ENCODE results near the gene RNU4-1. TPM values are rescaled to one million over a fixed set of nuclear protein-coding genes. Genes with fewer than 3 reads are reported as not detected.

The RNU4-1 gene
- total and polyA plus RNA-seq, 9 of the 15 experiments (the other 6 are each of a cell fraction or from before 2014, with no cell fraction given) = under 0.01 to 19,719 (median 3,563) TPM; not detected in 4

DNA sequence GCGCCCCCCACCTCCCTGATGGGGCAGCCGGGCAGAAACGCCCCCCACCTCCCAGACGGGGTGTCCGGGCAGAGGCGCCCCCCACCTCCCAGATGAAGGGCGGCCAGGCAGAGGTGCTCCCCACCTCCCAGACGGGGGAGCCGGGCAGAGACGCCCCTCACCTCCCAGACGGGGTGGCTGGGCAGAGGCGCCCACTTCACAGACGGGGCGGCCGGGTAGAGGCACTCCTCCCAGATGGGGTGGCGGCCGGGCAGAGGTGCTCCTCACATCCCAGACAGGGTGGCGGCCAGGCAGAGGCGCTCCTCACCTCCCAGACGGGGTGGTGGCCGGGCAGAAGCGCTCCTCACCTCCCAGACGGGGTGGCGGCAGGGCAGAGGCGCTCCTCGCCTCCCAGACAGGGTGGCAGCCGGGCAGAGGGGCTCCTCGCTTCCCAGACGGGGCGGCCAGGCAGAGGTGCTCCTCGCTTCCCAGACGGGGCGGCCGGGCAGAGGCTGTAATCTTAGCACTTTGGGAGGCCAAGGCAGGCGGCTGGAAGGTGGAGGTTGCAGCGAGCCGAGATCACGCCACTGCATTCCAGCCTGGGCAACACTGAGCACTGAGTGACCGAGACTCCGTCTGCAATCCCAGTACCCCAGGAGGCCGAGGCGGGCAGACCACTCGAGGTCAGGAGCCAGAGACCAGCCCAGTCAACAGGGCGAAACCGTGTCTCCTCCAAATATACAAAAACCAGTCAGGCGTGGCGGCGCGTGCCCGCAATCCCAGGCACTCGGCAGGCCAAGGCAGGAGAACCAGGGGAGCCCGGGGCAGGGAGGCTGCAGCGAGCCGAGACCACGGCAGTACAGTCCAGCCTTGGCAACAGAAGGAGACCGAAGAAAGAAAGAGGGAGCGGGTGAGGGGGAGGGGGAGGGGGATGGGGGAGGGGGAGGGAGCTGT lies 14.6 kb downstream of the RNU4-1 start (continued):
- TF ChIP-seq SMAD1 (IDR thresholded peaks at IDR 0.05; ENCODE audit: low read depth, low read length, partially characterized antibody) (no peak), TGIF2 (CRISPR knock-in tag; IDR thresholded peaks at IDR 0.05) (no peak), PHB2 (IDR thresholded peaks at IDR 0.05; ENCODE audit: low read depth) (no peak)

DNA sequence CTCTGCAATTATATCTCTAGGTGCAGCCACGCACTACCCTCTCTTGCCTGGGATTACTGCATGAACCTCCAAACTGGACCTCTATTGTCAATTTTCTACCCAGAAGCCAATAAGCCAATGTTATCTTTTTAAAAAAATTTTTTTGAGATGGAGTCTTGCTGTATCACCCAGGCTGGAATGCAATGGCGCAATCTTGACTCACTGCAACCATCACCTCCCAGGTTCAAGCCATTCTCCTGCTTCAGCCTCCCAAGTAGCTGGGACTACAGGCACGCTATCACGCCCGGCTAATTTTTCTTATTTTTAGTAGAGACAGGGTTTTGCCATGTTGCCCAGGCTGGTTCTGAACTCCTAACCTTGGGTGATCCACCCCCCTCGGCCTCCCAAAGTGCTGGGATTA lies 16.3 kb downstream of the RNU4-1 start:
- Histone ChIP-seq H3K27ac (ENCODE audit: extremely low read depth, low read depth, low read length) (no peak overlapping the region), H3K36me3 (ENCODE audit: control insufficient read depth, insufficient read depth, low read length) (no peaks in the 10 kb centered on the region), H3K4me2 (ENCODE audit: insufficient read depth, low read length) (no peak overlapping the region), H2AFZ (ENCODE audit: low read depth, low read length) (no peak overlapping the region), H3K4me3 (no peak overlapping the region), H4K20me1 (replicated peaks; ENCODE audit: control insufficient read depth, insufficient read depth, low read length) (no peaks in the 10 kb centered on the region), H3K9me3 (replicated peaks; ENCODE audit: control insufficient read depth, insufficient read depth, low read depth, low read length) (no peaks in the 10 kb centered on the region), H3K9me1 (ENCODE audit: control insufficient read depth, insufficient read depth, low read length) (no peaks in the 10 kb centered on the region), H3K79me2 (ENCODE audit: control insufficient read depth, insufficient read depth, low read length) (no peaks in the 10 kb centered on the region), H3K9ac (ENCODE audit: insufficient read depth in 1 of 2, low read depth in 2 of 2, low read length in 2 of 2) (no peak overlapping the region), H3K27me3 (ENCODE audit: control insufficient read depth in 2 of 2, insufficient read depth in 2 of 2, low read length in 2 of 2) (no peaks in the 10 kb centered on the region), H3K4me1 (replicated peaks in 1 of 2; ENCODE audit: control insufficient read depth in 2 of 2, insufficient read depth in 2 of 2, low read length in 2 of 2) (peaks cover 0 to 16% of the 10 kb centered on the region in 2 experiments; a peak in 2 of 5 replicates)
- POLR2A ChIA-PET = interaction anchor here (5.7 kb wide), 1 partner anchor 15 kb away, joined by 39 read pairs; the partner anchor contains the start of genes RNU4-1 and RNU4-2
- BruUV-seq (replicated peaks) = no TSS peak
- CTCF ChIA-PET (ENCODE audit: low intra/inter-chr PET ratio) = no interaction called here
- TF ChIP-seq PRMT5 (CRISPR knock-in tag; IDR thresholded peaks at IDR 0.05) = no peak
- TF ChIP-seq ZNF444 (CRISPR knock-in tag; IDR thresholded peaks at IDR 0.05) = no peak
- TF ChIP-seq ARNT (IDR thresholded peaks at IDR 0.05) = no peak
- TF ChIP-seq, protein P1, sequence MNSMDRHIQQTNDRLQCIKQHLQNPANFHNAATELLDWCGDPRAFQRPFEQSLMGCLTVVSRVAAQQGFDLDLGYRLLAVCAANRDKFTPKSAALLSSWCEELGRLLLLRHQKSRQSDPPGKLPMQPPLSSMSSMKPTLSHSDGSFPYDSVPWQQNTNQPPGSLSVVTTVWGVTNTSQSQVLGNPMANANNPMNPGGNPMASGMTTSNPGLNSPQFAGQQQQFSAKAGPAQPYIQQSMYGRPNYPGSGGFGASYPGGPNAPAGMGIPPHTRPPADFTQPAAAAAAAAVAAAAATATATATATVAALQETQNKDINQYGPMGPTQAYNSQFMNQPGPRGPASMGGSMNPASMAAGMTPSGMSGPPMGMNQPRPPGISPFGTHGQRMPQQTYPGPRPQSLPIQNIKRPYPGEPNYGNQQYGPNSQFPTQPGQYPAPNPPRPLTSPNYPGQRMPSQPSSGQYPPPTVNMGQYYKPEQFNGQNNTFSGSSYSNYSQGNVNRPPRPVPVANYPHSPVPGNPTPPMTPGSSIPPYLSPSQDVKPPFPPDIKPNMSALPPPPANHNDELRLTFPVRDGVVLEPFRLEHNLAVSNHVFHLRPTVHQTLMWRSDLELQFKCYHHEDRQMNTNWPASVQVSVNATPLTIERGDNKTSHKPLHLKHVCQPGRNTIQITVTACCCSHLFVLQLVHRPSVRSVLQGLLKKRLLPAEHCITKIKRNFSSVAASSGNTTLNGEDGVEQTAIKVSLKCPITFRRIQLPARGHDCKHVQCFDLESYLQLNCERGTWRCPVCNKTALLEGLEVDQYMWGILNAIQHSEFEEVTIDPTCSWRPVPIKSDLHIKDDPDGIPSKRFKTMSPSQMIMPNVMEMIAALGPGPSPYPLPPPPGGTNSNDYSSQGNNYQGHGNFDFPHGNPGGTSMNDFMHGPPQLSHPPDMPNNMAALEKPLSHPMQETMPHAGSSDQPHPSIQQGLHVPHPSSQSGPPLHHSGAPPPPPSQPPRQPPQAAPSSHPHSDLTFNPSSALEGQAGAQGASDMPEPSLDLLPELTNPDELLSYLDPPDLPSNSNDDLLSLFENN (IDR thresholded peaks at IDR 0.05; ENCODE audit: low read depth in 2 of 2, low read length in 2 of 2) = no peak
- TF ChIP-seq CEBPB (tag; IDR thresholded peaks at IDR 0.05) = peak; percentile 74
- TF ChIP-seq, protein P2, sequence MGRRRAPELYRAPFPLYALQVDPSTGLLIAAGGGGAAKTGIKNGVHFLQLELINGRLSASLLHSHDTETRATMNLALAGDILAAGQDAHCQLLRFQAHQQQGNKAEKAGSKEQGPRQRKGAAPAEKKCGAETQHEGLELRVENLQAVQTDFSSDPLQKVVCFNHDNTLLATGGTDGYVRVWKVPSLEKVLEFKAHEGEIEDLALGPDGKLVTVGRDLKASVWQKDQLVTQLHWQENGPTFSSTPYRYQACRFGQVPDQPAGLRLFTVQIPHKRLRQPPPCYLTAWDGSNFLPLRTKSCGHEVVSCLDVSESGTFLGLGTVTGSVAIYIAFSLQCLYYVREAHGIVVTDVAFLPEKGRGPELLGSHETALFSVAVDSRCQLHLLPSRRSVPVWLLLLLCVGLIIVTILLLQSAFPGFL (CRISPR knock-in tag; IDR thresholded peaks at IDR 0.05) = no peak
- no peak for TF ChIP-seq NELFE (IDR thresholded peaks at IDR 0.05; ENCODE audit: insufficient read depth, insufficient read length)
- no peak for TF ChIP-seq FOXA3 (CRISPR knock-in tag; conservative IDR thresholded peaks at IDR 0.05 in 1 of 2, IDR thresholded peaks at IDR 0.05 in 1 of 2)
- DNase-seq (ENCODE audit: extremely low read depth in 1 of 4, low spot score in 3 of 4) (no peak), FAIRE-seq (no peak), ATAC-seq (no peak)
- in situ Hi-C loops (cut with MboI) (no loop called here), intact Hi-C loops (cut with micrococcal nuclease) (no loop called here)
- WGBS (ENCODE audit: insufficient coverage, low coverage, missing lambda C conversion rate) = 87% methylated on average over 6 of the region's 6 CpGs
